GM19351 (cell line): ENCODE data around the gene ANKDD1B.

ENCODE experiments used
- ATAC-seq: cut with Tn5 transposase; IDR thresholded peaks from one replicate; pipeline ENCODE4 v1.9.1; 2021; ENCODE audit warnings: mild to moderate bottlenecking, moderate library complexity; ENCODE audit not compliant: unreplicated experiment

Gene ANKDD1B

GRCh38 chr5:75659791-75660450 is 48.7 kb downstream of the ANKDD1B start:
- no peak for ATAC-seq

- peak; percentile 70 for ATAC-seq
Measured at GRCh38 chr5:75660678-75661465, 49.6 kb downstream of the ANKDD1B start.

GRCh38 chr5:75662061-75662460 is 50.8 kb downstream of the ANKDD1B start:
- ATAC-seq = no peak

GRCh38 chr5:75663579-75664284 is 52.5 kb downstream of the ANKDD1B start:
- ATAC-seq = no peak

- no peak for ATAC-seq
Measured at GRCh38 chr5:75664979-75665378, 53.7 kb downstream of the ANKDD1B start.

- ATAC-seq = no peak
Measured at GRCh38 chr5:75666801-75667200, 55.5 kb downstream of the ANKDD1B start.

GRCh38 chr5:75667586-75667985 is 56.3 kb downstream of the ANKDD1B start:
- no peak for ATAC-seq

- no peak for ATAC-seq
Measured at GRCh38 chr5:75668445-75668844, 57.2 kb downstream of the ANKDD1B start.

- peak; percentile 90 for ATAC-seq
Measured at GRCh38 chr5:75668977-75669689, 57.9 kb downstream of the ANKDD1B start.

GRCh38 chr5:75670577-75670976 is 59.3 kb downstream of the ANKDD1B start:
- ATAC-seq = no peak

GRCh38 chr5:75671506-75671905 is 60.3 kb downstream of the ANKDD1B start:
- no peak for ATAC-seq

GRCh38 chr5:75672616-75673015 is 61.4 kb downstream of the ANKDD1B start:
- no peak for ATAC-seq

- ATAC-seq = no peak
Measured at GRCh38 chr5:75675783-75676182, 64.5 kb downstream of the ANKDD1B start.

- ATAC-seq = no peak
Measured at GRCh38 chr5:75677607-75678006, 66.4 kb downstream of the ANKDD1B start.

- ATAC-seq = no peak
Measured at GRCh38 chr5:75678155-75678554, 66.9 kb downstream of the ANKDD1B start.

- no peak for ATAC-seq
Measured at GRCh38 chr5:75681125-75681830, 70.0 kb downstream of the ANKDD1B start.

GRCh38 chr5:75685141-75685540 is 73.9 kb downstream of the ANKDD1B start:
- ATAC-seq = no peak

- no peak for ATAC-seq
Measured at GRCh38 chr5:75686480-75686879, 75.2 kb downstream of the ANKDD1B start.

GRCh38 chr5:75690669-75691068 is 79.4 kb downstream of the ANKDD1B start:
- ATAC-seq = no peak

GRCh38 chr5:75694781-75695180 is 83.5 kb downstream of the ANKDD1B start:
- ATAC-seq = no peak
